SK-N-SH treated with all-trans-retinoic acid at 6 μM for 48 hours (cell line): ENCODE results near the gene ROCK1.

Experiments used
- ISL1 ChIP-seq: fragments of 250-450 bp; sonication (Bioruptor Pico); IDR thresholded peaks from 2 replicates; pipeline ENCODE4 v2.1.2; 2022; ENCODE audit warnings: mild to moderate bottlenecking, moderate library complexity
- ZFP30 ChIP-seq: fragments of 450-650 bp; formaldehyde crosslinking; IDR thresholded peaks from 2 replicates; pipeline ENCODE4 v1.5.0; 2022; ENCODE audit warnings: mild to moderate bottlenecking, moderate library complexity

DNA sequence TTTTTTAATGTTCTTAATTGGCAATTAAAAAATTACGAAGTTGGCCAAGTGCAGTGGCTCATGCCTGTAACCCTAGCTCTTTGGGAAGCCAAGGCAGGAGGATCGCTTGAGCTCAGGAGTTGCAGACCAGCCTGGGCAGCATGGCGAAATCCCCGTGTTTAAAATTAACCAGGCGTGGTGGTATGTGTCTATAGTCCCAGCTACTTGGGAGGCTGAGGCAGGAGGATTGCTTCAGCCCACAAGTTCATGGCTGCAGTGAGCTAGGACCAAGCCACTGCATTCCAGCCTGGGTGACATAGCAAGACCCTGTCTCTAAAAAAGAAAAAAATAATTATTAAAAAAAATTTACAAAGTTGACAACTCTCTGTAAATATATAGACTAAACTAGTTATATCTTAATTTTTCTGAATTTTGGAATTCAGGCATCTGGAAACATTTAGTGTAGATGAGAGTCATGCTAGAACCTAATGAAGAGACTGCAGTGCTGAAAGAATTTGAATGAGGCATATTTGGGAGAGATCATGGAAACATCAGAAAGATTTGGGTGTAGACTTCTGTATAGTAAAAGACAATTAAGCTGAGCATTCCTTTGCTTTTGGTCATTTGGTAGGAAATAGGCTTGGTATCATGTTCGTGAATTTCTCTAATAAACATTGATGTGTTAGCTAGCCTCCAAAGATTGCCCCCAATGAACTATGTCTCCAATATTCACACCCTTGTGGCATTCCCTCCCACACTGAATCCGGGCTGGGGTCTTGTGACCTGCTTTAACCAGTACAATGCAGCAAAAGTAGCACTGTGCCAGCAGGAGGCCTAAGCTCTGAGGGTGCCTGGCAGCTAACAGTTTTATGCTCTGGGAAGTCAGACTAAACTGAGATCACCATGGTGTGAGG lies 4.2 kb upstream of the ROCK1 start:
- TF ChIP-seq ISL1 (CRISPR knock-in tag) (no peak), ZFP30 (no peak)
